Activated T-cell treated with anti-CD3 and anti-CD28 coated beads, Interleukin-2, amount 50 U/mL, for 24 hours (primary cell): ENCODE measurements around the gene CASZ1.

Experiments used
- DNase-seq: peaks from one replicate; pipeline ENCODE4 v3.0.0-alpha.2; 2020
- H3K27ac Mint-ChIP-seq: 2 replicates; pipeline ENCODE4 v1.8.0; 2020; ENCODE audit warnings: mild to moderate bottlenecking, mixed read lengths
- H3K27me3 Mint-ChIP-seq: 2 replicates; pipeline ENCODE4 v1.8.0; 2020; ENCODE audit warnings: mixed read lengths
- H3K36me3 Mint-ChIP-seq: 2 replicates; pipeline ENCODE4 v1.8.0; 2020; ENCODE audit warnings: low read depth, mixed read lengths
- H3K4me1 Mint-ChIP-seq: 2 replicates; pipeline ENCODE4 v1.8.0; 2020; ENCODE audit warnings: low read depth, mixed read lengths
- H3K4me3 Mint-ChIP-seq: 2 replicates; pipeline ENCODE4 v1.8.0; 2020; ENCODE audit warnings: mild to moderate bottlenecking, moderate library complexity, mixed read lengths
- H3K9me3 Mint-ChIP-seq: 2 replicates; pipeline ENCODE4 v1.8.0; 2020; ENCODE audit warnings: mixed read lengths

Gene CASZ1

DNA sequence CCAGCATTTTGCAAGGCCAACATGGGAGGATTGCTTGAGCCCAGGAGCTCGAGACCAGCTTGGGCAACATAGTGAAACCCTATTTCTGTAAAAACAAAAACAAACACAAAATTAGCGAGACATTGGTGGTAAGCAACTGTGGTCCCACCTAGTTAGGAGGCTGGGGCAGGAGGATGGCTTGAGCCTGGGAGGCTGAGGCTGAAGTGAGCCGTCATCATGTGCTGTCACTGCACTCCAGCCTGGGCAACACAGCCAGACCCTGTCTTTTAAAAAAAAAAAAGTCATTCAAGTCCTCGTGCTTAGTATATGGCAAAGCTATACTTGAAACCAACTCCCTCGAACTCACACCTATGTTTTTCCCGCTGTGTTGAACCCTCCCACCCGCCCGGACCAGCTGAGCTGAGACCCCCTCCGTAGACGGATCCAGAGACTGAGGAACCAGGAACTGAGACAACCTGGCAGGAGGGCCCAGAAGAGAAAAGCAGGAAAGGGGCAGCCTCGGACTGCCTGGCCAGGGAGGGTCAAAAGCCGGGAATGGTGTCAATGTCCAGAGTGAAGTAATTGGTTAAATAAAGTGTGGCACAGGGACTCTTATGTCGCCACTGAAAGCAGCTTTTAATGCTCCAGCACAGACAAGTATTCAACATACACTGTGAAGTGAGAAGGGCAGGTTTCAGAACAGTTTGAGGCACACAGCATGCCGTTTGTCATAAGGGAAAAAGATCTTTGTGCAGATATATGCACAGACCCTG lies 32.8 kb upstream of the CASZ1 start:
- DNase-seq: no peak
- H3K4me3 Mint-ChIP-seq: no peak overlapping the region
- no peaks in the 10 kb centered on the region for H3K36me3 Mint-ChIP-seq
- no peak overlapping the region for H3K27ac Mint-ChIP-seq
- peaks cover 2% of the 10 kb centered on the region for H3K4me1 Mint-ChIP-seq
- peaks cover 33% of the 10 kb centered on the region for H3K27me3 Mint-ChIP-seq
- H3K9me3 Mint-ChIP-seq: no peaks in the 10 kb centered on the region

DNA sequence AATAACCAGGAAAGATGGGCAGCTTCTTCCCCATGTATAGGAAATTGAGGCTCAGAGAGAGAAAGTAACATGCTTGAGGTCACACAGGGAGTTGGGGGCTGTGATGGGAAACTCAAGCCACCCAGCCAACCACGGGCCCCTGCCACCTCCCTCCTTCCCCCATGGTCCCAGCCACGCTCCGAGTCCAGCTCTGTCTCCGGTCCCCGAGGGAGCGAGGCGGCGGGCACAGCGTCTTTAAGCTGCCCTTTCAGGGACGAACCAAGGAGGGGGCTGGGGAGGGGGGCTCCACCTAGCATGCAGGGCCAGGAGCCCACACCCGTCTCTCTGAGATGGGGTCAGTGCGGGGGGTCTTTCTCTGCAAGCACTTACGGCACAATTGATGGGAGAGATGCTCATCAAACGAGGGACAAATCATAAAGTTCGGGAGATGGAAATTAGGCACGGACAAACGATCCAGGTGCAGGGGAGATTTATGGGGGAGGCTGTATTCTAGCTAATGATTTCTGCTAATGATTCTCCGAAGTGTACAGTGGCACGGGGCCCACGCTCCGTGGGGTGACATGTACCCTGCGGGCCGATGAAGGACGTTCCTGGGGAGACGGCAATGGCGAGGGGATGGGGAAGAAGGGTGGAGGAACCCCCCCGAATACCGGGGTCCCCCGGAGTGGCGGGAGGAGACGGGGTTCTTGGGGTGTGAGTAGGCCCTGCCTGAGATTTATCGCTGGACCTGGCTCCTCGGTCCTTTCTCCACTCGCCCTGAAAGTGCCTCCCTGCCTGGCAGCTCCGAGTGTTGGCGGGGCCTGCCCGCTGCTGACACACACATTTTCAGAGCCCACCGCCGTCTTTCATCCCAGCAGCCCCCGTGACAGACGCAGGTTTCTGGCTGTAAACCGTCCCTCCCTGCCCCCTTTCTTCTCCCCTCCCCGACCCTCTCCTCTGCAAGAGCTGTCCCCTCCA lies 31.2 kb upstream of the CASZ1 start:
- H3K27ac Mint-ChIP-seq: no peak overlapping the region
- no peak overlapping the region for H3K4me3 Mint-ChIP-seq
- peaks cover 30% of the 10 kb centered on the region for H3K27me3 Mint-ChIP-seq
- no peaks in the 10 kb centered on the region for H3K36me3 Mint-ChIP-seq
- H3K9me3 Mint-ChIP-seq: no peaks in the 10 kb centered on the region
- DNase-seq: no peak
- H3K4me1 Mint-ChIP-seq: peaks cover 2% of the 10 kb centered on the region

DNA sequence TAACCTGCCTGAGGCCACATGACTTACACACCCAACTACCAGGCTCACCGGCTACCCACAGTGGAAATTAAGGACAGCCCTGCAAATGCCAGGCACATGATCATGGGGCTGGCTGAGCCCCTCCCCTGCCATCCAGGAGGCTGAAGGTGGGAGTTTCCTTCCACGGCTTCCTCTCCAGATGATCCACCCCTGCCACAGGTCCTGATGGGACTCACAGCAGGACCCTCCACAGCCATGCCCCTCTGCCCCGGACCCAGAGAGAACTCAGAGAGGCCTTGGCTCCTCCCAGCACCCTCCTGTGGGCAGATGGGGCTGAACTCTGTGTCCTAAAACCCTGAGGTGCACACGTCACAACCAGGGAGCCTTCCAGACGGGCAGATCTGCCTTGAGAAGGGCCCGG lies 29.1 kb upstream of the CASZ1 start:
- no peaks in the 10 kb centered on the region for H3K9me3 Mint-ChIP-seq
- H3K4me3 Mint-ChIP-seq: no peak overlapping the region
- no peaks in the 10 kb centered on the region for H3K36me3 Mint-ChIP-seq
- H3K27me3 Mint-ChIP-seq: peaks cover 30% of the 10 kb centered on the region
- no peaks in the 10 kb centered on the region for H3K4me1 Mint-ChIP-seq
- H3K27ac Mint-ChIP-seq: no peak overlapping the region
- DNase-seq: no peak

DNA sequence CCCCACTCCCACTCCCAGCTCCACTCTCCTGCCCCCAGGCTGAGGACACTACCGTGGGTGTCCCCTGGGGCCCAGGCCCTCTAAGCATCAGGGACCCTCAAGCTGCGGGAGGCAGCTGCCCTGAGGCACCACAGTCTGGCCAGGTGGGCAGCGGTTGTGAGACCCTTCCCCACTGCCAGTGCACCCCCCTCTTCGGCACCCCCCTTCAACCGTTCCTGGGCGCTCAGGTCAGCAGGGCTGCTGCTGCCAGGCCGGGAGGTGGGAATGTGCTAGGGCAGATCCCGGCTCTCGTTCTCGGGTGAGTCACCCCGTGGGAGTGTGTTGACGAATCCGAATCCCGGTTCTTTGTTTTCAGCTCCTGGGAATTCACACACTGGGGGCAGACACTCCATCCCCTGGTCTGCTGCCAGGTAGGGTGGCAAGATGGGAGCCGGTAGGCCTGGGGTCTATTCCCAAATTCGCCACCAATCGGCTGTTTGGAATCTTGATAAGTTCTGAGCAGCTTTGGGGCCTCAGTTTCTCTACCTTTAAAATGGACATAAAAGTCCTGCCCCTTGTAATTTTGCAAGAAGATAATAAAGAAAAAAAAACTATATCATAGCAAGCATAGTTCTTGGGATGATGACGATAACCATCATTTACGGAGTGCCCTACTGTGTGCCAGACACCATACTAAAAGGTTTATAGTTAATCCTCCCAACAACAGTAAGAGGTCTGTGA lies 28.5 kb upstream of the CASZ1 start:
- Mint-ChIP-seq H3K4me1 (no peaks in the 10 kb centered on the region), H3K27me3 (peaks cover 26% of the 10 kb centered on the region), H3K36me3 (no peaks in the 10 kb centered on the region)

DNA sequence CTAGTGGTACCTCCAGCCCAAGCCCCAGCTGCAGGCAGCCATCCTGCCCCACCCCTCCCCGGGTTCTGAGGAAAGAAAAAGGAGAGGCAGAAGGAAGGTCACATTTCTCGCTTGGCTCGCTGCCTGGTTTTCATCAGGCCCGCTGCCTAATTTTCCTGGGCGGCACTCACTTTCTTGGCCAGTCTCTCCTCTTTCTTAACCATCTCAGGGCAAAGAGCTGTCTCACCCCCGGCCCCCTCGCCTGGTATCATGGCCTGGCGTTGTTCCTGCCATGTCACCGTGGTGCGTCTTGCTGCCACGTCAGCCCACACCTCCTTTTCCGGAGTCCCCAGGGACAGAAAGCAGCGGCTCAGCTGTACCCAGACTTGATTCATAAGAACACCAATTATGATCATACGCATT lies 26.6 kb upstream of the CASZ1 start:
- H3K27ac Mint-ChIP-seq: no peak overlapping the region
- no peaks in the 10 kb centered on the region for H3K4me1 Mint-ChIP-seq
- H3K27me3 Mint-ChIP-seq: peaks cover 10% of the 10 kb centered on the region
- no peaks in the 10 kb centered on the region for H3K9me3 Mint-ChIP-seq
- DNase-seq: no peak
- H3K4me3 Mint-ChIP-seq: no peak overlapping the region
- no peaks in the 10 kb centered on the region for H3K36me3 Mint-ChIP-seq

More for the DNA sequence above, 28.5 kb upstream of the CASZ1 start:
- DNase-seq: no peak
- Mint-ChIP-seq H3K9me3 (no peaks in the 10 kb centered on the region), H3K27ac (no peak overlapping the region), H3K4me3 (no peak overlapping the region)

DNA sequence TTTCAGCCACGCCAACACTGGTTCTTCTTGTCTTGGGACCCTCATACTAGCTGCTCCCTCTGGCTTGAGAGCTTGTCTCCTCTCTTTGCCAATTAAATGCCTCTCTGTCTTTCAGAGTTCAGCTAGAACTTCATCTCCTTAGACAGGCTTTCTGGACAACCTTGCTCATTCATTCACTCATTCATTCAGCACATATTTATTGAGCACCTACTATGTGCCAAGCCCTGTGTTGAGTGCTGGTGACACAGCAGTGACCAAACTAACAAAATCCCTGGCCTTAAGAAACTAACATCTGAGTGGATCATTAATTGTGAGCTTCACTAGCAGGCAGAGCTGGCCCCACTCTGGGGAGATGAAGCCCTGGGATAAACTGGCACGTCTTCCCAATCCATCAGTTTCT lies 24.9 kb upstream of the CASZ1 start:
- no peak for DNase-seq
- Mint-ChIP-seq H3K27me3 (peaks cover 2% of the 10 kb centered on the region), H3K4me1 (no peaks in the 10 kb centered on the region), H3K9me3 (no peaks in the 10 kb centered on the region), H3K4me3 (no peak overlapping the region), H3K36me3 (no peaks in the 10 kb centered on the region), H3K27ac (no peak overlapping the region)

DNA sequence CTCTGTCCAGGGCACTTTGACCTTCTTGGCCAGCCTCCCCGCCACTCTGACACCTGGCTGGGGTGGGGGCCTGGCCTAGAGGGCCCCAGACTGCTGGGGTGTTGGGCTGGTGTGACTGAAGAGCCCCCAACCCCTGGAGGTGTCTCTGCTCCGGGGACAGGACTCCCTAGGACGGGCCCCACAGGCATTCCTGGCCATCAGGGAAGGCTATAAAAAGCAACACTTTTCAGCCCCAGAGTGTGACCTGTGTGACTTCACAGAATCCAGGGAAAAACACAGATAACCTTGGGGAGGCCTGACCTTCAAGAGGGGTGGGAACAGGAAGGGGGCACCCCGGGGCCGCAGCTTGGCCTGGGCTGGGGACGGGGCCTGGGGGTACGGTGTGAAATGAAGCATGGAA lies 24.0 kb upstream of the CASZ1 start:
- H3K27ac Mint-ChIP-seq: no peak overlapping the region
- no peak for DNase-seq

DNA sequence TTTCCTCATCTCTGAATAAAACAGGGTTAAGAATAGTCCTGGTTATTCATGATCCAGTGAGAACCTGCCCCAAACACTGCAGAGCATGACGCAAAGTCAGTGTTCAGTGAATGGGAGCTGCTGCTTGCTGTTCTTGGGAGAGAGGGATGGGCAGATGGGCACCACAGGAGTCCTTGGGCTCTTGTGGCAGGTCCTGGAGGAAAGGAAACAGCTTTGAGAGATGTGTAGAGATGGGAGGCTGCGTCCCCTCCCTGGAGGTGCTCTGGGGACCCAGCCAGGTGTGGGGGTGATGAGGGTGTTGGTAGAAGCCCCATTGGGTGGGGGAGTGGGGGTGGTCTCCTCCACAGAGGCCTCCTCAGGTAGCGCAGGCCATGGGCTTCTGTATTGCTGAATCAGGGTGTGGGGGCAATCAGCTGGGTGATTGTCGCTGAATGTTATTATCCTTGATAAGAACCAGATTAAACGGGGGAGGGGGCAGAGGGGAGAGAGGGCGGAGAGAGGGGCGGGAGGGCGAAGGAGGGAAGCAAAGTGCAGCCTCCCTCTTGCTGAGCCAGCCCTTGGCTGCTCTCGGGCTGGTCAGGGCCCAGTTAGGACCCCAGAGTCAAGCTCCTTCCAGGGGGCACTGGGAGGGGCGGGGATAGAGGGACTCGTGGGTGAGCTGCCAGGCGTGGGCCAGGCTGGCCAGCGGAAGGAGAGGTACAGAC lies 22.9 kb upstream of the CASZ1 start:
- no peaks in the 10 kb centered on the region for H3K36me3 Mint-ChIP-seq
- no peaks in the 10 kb centered on the region for H3K9me3 Mint-ChIP-seq
- no peak for DNase-seq
- no peak overlapping the region for H3K4me3 Mint-ChIP-seq
- peaks cover 2% of the 10 kb centered on the region for H3K27me3 Mint-ChIP-seq
- no peaks in the 10 kb centered on the region for H3K4me1 Mint-ChIP-seq
- H3K27ac Mint-ChIP-seq: no peak overlapping the region

More for the DNA sequence above, 24.0 kb upstream of the CASZ1 start:
- Mint-ChIP-seq H3K27me3 (peaks cover 2% of the 10 kb centered on the region), H3K36me3 (no peaks in the 10 kb centered on the region), H3K9me3 (no peaks in the 10 kb centered on the region), H3K4me3 (no peak overlapping the region), H3K4me1 (no peaks in the 10 kb centered on the region)

DNA sequence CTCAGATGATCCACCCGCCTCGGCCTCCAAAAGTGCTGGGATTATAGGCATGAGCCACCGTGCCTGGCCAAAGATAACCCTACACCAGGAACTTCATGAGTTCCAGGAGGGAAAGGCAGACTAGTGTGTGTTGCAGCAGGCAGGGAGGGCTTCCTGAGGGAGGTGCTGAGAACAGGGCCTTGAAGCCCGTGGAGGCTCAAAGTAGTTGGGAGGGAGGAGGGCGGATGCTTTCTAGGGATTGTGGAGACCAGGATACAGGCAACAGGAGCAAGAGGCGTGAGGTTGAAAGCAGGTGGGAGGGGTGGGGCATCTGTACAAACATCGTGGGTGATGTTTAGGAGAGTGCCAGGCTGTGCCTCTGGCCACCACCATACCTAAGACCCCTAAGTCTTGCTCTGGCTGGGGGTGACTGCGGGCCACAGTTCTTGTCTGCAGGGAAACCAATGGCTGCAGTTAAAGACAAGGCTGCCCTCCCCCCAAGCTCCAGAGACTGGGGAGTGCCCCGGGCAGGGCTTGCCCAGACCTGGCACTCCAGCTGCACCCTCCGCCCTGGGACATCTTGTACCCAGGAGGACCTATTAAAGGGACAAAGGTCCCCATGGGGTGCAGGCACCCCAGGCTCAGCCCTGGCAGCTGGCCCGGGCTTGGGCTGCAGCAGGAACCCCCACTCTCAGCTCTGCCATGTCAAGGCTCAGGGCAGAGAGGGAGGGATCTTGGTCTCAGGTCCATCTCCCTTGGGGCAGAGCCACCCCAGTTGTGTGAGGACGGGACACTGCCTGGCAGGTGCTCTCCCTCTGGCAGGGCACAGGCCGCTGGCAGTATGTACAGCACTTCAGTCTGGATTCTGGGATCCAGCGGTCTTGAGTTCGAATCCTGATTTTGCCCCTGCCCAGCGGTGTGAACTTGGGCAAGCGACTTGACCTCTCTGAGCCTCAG lies 22.1 kb upstream of the CASZ1 start:
- no peak for DNase-seq
- H3K27ac Mint-ChIP-seq: no peak overlapping the region
- H3K9me3 Mint-ChIP-seq: no peaks in the 10 kb centered on the region
- no peaks in the 10 kb centered on the region for H3K36me3 Mint-ChIP-seq
- H3K4me1 Mint-ChIP-seq: no peaks in the 10 kb centered on the region
- peaks cover 2% of the 10 kb centered on the region for H3K27me3 Mint-ChIP-seq
- no peak overlapping the region for H3K4me3 Mint-ChIP-seq

DNA sequence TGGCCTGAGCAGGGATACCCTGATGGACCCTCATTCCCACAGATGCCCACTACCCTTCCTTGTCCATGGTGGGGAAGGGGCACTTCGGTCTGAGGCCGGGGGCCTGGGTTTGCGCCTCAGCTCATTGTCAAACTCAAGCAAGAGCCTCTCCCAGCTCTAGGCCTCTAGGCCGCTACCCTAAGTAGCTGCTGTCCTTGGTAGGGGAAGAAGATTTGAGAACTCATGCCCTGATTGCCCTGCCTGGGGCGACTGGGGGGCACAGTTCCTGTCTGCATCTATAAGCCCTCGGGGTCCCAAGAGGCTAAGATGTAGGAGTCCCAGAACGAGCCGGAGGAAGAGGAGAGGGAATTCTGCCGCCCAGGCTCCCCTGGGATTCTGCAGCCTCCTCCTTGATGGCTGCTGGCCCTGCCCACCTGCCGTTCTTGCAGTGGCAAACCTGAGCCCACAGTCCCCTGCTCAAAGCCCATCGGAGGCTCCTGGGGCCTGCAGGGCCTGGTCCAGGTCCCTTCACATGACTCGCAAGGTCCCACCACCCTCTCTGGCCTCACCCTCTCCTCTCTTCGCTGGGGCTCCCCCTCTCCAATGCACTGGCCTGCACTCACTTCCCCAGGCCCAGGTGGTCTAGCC lies 20.4 kb upstream of the CASZ1 start:
- no peaks in the 10 kb centered on the region for H3K4me1 Mint-ChIP-seq
- no peak overlapping the region for H3K27ac Mint-ChIP-seq
- no peak overlapping the region for H3K4me3 Mint-ChIP-seq
- H3K9me3 Mint-ChIP-seq: no peaks in the 10 kb centered on the region
- DNase-seq: no peak
- no peaks in the 10 kb centered on the region for H3K27me3 Mint-ChIP-seq
- no peaks in the 10 kb centered on the region for H3K36me3 Mint-ChIP-seq

DNA sequence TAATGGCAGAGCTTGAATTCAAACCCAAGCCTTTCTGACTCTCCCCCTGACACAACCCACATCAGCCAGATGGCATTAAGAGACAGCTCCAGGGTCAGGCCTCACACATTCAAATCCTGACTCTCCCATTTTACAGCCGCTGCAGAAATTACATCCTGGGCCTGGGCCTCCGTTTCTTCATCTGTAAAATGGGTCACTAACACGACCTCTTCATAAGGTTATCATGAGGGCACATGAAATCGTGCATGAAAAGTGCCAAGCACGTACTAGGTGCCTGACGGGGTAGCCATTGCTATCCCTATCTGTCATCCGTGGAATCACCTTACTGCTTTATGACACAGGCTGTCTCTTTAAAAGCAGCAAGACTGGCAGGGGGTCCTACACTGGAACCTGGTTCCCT lies 19.8 kb upstream of the CASZ1 start:
- Mint-ChIP-seq H3K4me3 (no peak overlapping the region), H3K36me3 (no peaks in the 10 kb centered on the region), H3K27me3 (peaks cover under 1% of the 10 kb centered on the region), H3K9me3 (no peaks in the 10 kb centered on the region), H3K4me1 (no peaks in the 10 kb centered on the region), H3K27ac (no peak overlapping the region)
- no peak for DNase-seq

DNA sequence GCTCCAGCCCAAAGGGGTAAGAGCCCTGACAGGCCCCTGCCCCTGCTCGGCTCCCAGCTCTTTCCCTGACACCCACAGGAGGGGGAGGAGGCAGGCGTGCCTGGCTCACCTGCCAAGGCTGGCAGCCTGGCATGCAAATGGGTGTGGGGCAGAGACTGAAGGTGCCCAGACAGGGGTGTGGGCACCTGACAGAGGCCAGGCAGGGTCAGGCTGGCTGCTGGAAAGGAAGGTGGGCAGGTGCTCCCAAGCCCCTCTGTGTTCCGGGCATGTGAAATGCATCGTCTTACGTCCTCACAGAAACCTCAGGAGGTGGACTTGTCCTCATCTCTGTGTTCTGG lies 19.4 kb upstream of the CASZ1 start:
- Mint-ChIP-seq H3K4me3 (no peak overlapping the region), H3K27me3 (peaks cover 4% of the 10 kb centered on the region), H3K9me3 (no peaks in the 10 kb centered on the region), H3K36me3 (no peaks in the 10 kb centered on the region), H3K4me1 (no peaks in the 10 kb centered on the region), H3K27ac (no peak overlapping the region)
- no peak for DNase-seq
